22Rv1 (cell line): ENCODE results near the gene C9orf78.
"Not testable (repeated sequence)": the region's sequence is repeated elsewhere in the genome, so short reads cannot be mapped to it uniquely, and the experiment has no call there.

Experiments used
- H3K27ac ChIP-seq: fragments of 450-650 bp; 2 replicates; pipeline ENCODE4 v1.5.1; 2017
- ZFX ChIP-seq: fragments of 450-650 bp; IDR thresholded peaks from 2 replicates; pipeline ENCODE4 v1.6.1; 2017; ENCODE audit warnings: antibody characterized with exemption, borderline replicate concordance
- TF ChIP-seq, protein P1 (sequence below): fragments of 450-650 bp; IDR thresholded peaks from 2 replicates; pipeline ENCODE4 v1.5.1; 2017; ENCODE audit warnings: mild to moderate bottlenecking

The C9orf78 gene

GRCh38 chr9:129786481-129786880, 48.6 kb downstream of the C9orf78 start:
- no peak overlapping the region for H3K27ac ChIP-seq
- no peak for TF ChIP-seq ZFX
- TF ChIP-seq, protein P1, sequence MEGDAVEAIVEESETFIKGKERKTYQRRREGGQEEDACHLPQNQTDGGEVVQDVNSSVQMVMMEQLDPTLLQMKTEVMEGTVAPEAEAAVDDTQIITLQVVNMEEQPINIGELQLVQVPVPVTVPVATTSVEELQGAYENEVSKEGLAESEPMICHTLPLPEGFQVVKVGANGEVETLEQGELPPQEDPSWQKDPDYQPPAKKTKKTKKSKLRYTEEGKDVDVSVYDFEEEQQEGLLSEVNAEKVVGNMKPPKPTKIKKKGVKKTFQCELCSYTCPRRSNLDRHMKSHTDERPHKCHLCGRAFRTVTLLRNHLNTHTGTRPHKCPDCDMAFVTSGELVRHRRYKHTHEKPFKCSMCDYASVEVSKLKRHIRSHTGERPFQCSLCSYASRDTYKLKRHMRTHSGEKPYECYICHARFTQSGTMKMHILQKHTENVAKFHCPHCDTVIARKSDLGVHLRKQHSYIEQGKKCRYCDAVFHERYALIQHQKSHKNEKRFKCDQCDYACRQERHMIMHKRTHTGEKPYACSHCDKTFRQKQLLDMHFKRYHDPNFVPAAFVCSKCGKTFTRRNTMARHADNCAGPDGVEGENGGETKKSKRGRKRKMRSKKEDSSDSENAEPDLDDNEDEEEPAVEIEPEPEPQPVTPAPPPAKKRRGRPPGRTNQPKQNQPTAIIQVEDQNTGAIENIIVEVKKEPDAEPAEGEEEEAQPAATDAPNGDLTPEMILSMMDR, result no peak

GRCh38 chr9:129785866-129786265, 49.2 kb downstream of the C9orf78 start:
- H3K27ac ChIP-seq, result no peak overlapping the region
- TF ChIP-seq, protein P1, result no peak
- no peak for TF ChIP-seq ZFX

GRCh38 chr9:129784970-129785369, 50.1 kb downstream of the C9orf78 start:
- H3K27ac ChIP-seq, result not testable (repeated sequence)

GRCh38 chr9:129783516-129784361, 51.3 kb downstream of the C9orf78 start:
- no peak overlapping the region for H3K27ac ChIP-seq
- no peak for TF ChIP-seq ZFX
- TF ChIP-seq, protein P1, result peak; percentile 89

DNA sequence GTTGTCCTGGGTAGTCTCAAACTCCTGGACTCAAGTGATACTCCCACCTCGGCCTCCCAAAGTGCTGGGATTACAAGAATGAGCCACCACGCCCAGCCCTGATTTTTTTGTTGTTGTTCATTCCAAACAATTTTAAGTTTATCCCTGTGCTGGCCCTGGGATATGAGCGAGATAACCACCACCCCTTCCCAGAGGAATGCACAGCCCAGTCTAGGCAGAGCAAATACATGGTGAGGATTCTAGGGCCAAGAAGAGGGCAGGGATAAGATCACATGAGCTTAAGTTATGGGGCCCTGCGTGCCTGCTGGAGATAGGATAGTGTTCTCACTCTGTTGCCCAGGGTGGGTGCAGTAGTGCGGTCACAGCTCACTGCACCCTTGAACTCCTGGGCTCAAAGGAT, 53.1 kb downstream of the C9orf78 start:
- TF ChIP-seq, protein P1, result no peak
- TF ChIP-seq ZFX, result no peak
- H3K27ac ChIP-seq, result no peak overlapping the region

DNA sequence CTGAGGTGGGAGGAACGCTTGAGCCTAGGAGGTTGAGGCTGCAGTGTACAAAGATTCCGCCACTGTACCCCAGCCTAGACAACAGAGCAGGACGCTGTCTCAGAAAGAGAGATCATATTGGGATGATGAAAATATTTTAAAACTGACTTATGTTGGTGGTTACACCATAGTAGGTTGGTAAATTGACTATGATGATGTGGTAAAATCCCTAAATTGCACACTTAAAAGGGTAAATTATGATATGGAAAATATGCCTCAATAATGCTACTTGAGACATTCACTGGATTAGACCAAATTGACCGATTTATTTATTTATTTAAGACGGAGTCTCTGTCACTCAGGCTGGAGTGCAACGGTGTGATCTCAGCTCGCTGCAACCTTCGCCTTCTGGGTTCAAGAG, 53.9 kb downstream of the C9orf78 start:
- no peak for TF ChIP-seq ZFX
- TF ChIP-seq, protein P1, result no peak
- no peak overlapping the region for H3K27ac ChIP-seq

DNA sequence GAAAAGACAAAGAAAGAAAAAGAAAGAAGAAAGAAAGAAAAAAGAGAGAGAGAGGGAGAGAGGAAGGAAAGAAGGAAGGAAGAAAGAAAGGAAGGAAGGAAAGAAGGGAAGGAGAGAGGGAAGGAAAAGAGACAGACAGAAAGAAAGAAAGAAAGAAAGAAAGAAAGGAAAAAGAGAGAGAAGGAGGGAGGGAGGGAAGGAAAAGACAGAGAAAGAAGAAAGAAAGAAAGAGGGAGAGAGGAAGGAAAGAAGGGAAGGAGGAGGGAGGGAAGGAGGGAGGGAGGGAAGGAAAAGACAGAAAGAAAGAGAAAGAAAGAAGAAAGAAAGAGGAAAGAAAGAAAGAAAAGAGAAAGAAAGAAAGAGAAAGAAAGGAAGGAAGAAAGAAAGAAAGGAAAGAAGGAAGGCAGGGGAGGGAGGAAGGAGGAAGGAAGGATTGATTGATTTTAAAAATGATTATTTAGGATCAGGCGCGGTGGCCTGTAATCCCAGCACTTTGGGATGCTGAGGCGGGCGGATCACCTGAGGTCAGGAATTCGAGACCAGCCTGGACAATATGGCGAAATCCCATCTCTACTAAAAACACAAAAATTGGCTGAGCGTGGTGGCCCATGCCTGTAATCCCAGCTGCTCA, 55.4 kb downstream of the C9orf78 start:
- no peak for TF ChIP-seq ZFX
- TF ChIP-seq, protein P1, result no peak
- no peak overlapping the region for H3K27ac ChIP-seq
